IPS-20b (cell line): Measurements from ENCODE around the gene DTX4.

ENCODE experiments used
- H3K27ac ChIP-seq: one replicate; pipeline ENCODE4 v1.5.1; 2013; ENCODE audit warnings: low read length
- H3K27me3 ChIP-seq: 2 replicates; pipeline ENCODE4 v1.6.1; 2013; ENCODE audit warnings: mild to moderate bottlenecking, low read length, inconsistent platforms; ENCODE audit not compliant: insufficient read depth
- H3K36me3 ChIP-seq: 2 replicates; pipeline ENCODE4 v1.6.1; 2013; ENCODE audit warnings: low read depth, mild to moderate bottlenecking, inconsistent platforms, low read length, moderate library complexity; ENCODE audit not compliant: insufficient read depth
- H3K4me1 ChIP-seq: 2 replicates; pipeline ENCODE4 v1.6.1; 2013; ENCODE audit warnings: mild to moderate bottlenecking, control low read depth, inconsistent platforms, low read length, moderate library complexity; ENCODE audit not compliant: insufficient read depth
- H3K4me3 ChIP-seq: 2 replicates; pipeline ENCODE4 v1.5.1; 2013; ENCODE audit warnings: mild to moderate bottlenecking, low read length, inconsistent platforms
- H3K9ac ChIP-seq: 2 replicates; pipeline ENCODE4 v1.6.1; 2013; ENCODE audit warnings: low read depth, mild to moderate bottlenecking, inconsistent platforms, low read length, moderate library complexity
- H3K9me3 ChIP-seq: 2 replicates; pipeline ENCODE4 v1.6.1; 2013; ENCODE audit warnings: mild to moderate bottlenecking, low read depth, low read length, inconsistent platforms; ENCODE audit not compliant: insufficient read depth

Gene DTX4

GRCh38 chr11:59193587-59194130, 21.7 kb downstream of the DTX4 start:
- Histone ChIP-seq H3K27ac (no peak overlapping the region), H3K9ac (no peak overlapping the region), H3K4me3 (no peak overlapping the region), H3K4me1 (no peaks in the 10 kb centered on the region), H3K36me3 (peaks cover 99% of the 10 kb centered on the region), H3K27me3 (no peaks in the 10 kb centered on the region), H3K9me3 (peaks cover 9% of the 10 kb centered on the region; the same call in 1 of the 2 replicates)

- peaks cover 9% of the 10 kb centered on the region; the same call in 1 of the 2 replicates for H3K9me3 ChIP-seq
- H3K9ac ChIP-seq = no peak overlapping the region
- no peaks in the 10 kb centered on the region for H3K27me3 ChIP-seq
- no peak overlapping the region for H3K27ac ChIP-seq
- H3K36me3 ChIP-seq = peaks cover 98% of the 10 kb centered on the region
- H3K4me3 ChIP-seq = no peak overlapping the region
- no peaks in the 10 kb centered on the region for H3K4me1 ChIP-seq
Measured at GRCh38 chr11:59195586-59195985, 23.7 kb downstream of the DTX4 start.

GRCh38 chr11:59196777-59197176, 24.8 kb downstream of the DTX4 start:
- peaks cover 9% of the 10 kb centered on the region; the same call in 1 of the 2 replicates for H3K9me3 ChIP-seq
- H3K4me1 ChIP-seq = no peaks in the 10 kb centered on the region
- no peak overlapping the region for H3K4me3 ChIP-seq
- H3K27ac ChIP-seq = no peak overlapping the region
- no peak overlapping the region for H3K9ac ChIP-seq
- no peaks in the 10 kb centered on the region for H3K27me3 ChIP-seq
- peaks cover 97% of the 10 kb centered on the region for H3K36me3 ChIP-seq

- no peak overlapping the region for H3K9ac ChIP-seq
- H3K27me3 ChIP-seq = no peaks in the 10 kb centered on the region
- peaks cover 9% of the 10 kb centered on the region; the same call in 1 of the 2 replicates for H3K9me3 ChIP-seq
- H3K4me3 ChIP-seq = no peak overlapping the region
- H3K36me3 ChIP-seq = peaks cover 96% of the 10 kb centered on the region
- no peak overlapping the region for H3K27ac ChIP-seq
- no peaks in the 10 kb centered on the region for H3K4me1 ChIP-seq
Measured at GRCh38 chr11:59197991-59198390, 26.1 kb downstream of the DTX4 start.

GRCh38 chr11:59198726-59199125, 26.8 kb downstream of the DTX4 start:
- Histone ChIP-seq H3K27me3 (no peaks in the 10 kb centered on the region), H3K9me3 (peaks cover 9% of the 10 kb centered on the region; the same call in 1 of the 2 replicates), H3K36me3 (peaks cover 93% of the 10 kb centered on the region), H3K4me3 (no peak overlapping the region), H3K27ac (no peak overlapping the region), H3K4me1 (no peaks in the 10 kb centered on the region), H3K9ac (no peak overlapping the region)

- H3K9me3 ChIP-seq = peaks cover 9% of the 10 kb centered on the region; the same call in 1 of the 2 replicates
- H3K4me1 ChIP-seq = no peaks in the 10 kb centered on the region
- H3K27ac ChIP-seq = no peak overlapping the region
- no peaks in the 10 kb centered on the region for H3K27me3 ChIP-seq
- no peak overlapping the region for H3K4me3 ChIP-seq
- peaks cover 93% of the 10 kb centered on the region for H3K36me3 ChIP-seq
- H3K9ac ChIP-seq = no peak overlapping the region
Measured at GRCh38 chr11:59199546-59200422, 27.9 kb downstream of the DTX4 start.

- Histone ChIP-seq H3K4me1 (no peaks in the 10 kb centered on the region), H3K27me3 (no peaks in the 10 kb centered on the region), H3K4me3 (no peak overlapping the region), H3K9me3 (peaks cover 9% of the 10 kb centered on the region; the same call in 1 of the 2 replicates), H3K36me3 (peaks cover 93% of the 10 kb centered on the region), H3K9ac (no peak overlapping the region), H3K27ac (no peak overlapping the region)
Measured at GRCh38 chr11:59200423-59200746, 28.5 kb downstream of the DTX4 start.

GRCh38 chr11:59201353-59201752, 29.4 kb downstream of the DTX4 start:
- Histone ChIP-seq H3K27me3 (no peaks in the 10 kb centered on the region), H3K4me3 (no peak overlapping the region), H3K9me3 (peaks cover 3% of the 10 kb centered on the region; the same call in 1 of the 2 replicates), H3K36me3 (peaks cover 91% of the 10 kb centered on the region), H3K9ac (no peak overlapping the region), H3K27ac (no peak overlapping the region), H3K4me1 (no peaks in the 10 kb centered on the region)

- Histone ChIP-seq H3K27me3 (no peaks in the 10 kb centered on the region), H3K9ac (no peak overlapping the region), H3K9me3 (no peaks in the 10 kb centered on the region), H3K4me3 (no peak overlapping the region), H3K27ac (no peak overlapping the region), H3K4me1 (peaks cover 5% of the 10 kb centered on the region; the same call in 1 of the 2 replicates), H3K36me3 (peaks cover 63% of the 10 kb centered on the region)
Measured at GRCh38 chr11:59204746-59205145, 32.8 kb downstream of the DTX4 start.

GRCh38 chr11:59205648-59206047, 33.7 kb downstream of the DTX4 start:
- Histone ChIP-seq H3K4me3 (no peak overlapping the region), H3K9ac (no peak overlapping the region), H3K27me3 (no peaks in the 10 kb centered on the region), H3K4me1 (peaks cover 5% of the 10 kb centered on the region; the same call in 1 of the 2 replicates), H3K9me3 (no peaks in the 10 kb centered on the region), H3K27ac (no peak overlapping the region), H3K36me3 (peaks cover 55% of the 10 kb centered on the region)

GRCh38 chr11:59206635-59207034, 34.7 kb downstream of the DTX4 start:
- H3K9me3 ChIP-seq = no peaks in the 10 kb centered on the region
- H3K27ac ChIP-seq = no peak overlapping the region
- no peaks in the 10 kb centered on the region for H3K27me3 ChIP-seq
- peaks cover 5% of the 10 kb centered on the region; the same call in 1 of the 2 replicates for H3K4me1 ChIP-seq
- no peak overlapping the region for H3K9ac ChIP-seq
- H3K4me3 ChIP-seq = no peak overlapping the region
- H3K36me3 ChIP-seq = peaks cover 45% of the 10 kb centered on the region

- Histone ChIP-seq H3K4me3 (no peak overlapping the region), H3K27ac (no peak overlapping the region), H3K9me3 (no peaks in the 10 kb centered on the region), H3K4me1 (peaks cover 5% of the 10 kb centered on the region; the same call in 1 of the 2 replicates), H3K9ac (no peak overlapping the region), H3K36me3 (peaks cover 33% of the 10 kb centered on the region), H3K27me3 (no peaks in the 10 kb centered on the region)
Measured at GRCh38 chr11:59207988-59208451, 36.1 kb downstream of the DTX4 start.
